Mesodermal cell (in vitro differentiated cells): ENCODE data around the gene MRPL46.

ENCODE experiments used
- H3K27ac ChIP-seq: 2 replicates; pipeline ENCODE4 v1.7.0; 2013; ENCODE audit warnings: mild to moderate bottlenecking, low read depth, low read length, moderate library complexity; ENCODE audit not compliant: severe bottlenecking
- H3K36me3 ChIP-seq: 2 replicates; pipeline ENCODE4 v1.7.1; 2013; ENCODE audit warnings: mild to moderate bottlenecking, low read length, moderate library complexity; ENCODE audit not compliant: control insufficient read depth, insufficient read depth
- H3K4me1 ChIP-seq: one replicate; pipeline ENCODE4 v1.7.1; 2013; ENCODE audit warnings: mild to moderate bottlenecking, low read length; ENCODE audit not compliant: insufficient read depth, control insufficient read depth, poor library complexity, severe bottlenecking
- H3K4me3 ChIP-seq: 2 replicates; pipeline ENCODE4 v1.7.0; 2013; ENCODE audit warnings: low read length, control low read depth, mild to moderate bottlenecking; ENCODE audit not compliant: insufficient read depth, poor library complexity, severe bottlenecking; ENCODE audit errors: extremely low read depth
- H3K9me3 ChIP-seq: 2 replicates; pipeline ENCODE4 v1.7.1; 2013; ENCODE audit warnings: mild to moderate bottlenecking, low read length, moderate library complexity; ENCODE audit not compliant: control insufficient read depth
- WGBS, 2 experiments: methylation state at CpG; one replicate each; pipeline ENCODE4 v1.1.5; 2013; ENCODE audit warnings: missing lambda C conversion rate in 2 of 2; ENCODE audit not compliant: insufficient coverage in 2 of 2; 5-methylcytosine and 5-hydroxymethylcytosine counted together

The MRPL46 gene

DNA sequence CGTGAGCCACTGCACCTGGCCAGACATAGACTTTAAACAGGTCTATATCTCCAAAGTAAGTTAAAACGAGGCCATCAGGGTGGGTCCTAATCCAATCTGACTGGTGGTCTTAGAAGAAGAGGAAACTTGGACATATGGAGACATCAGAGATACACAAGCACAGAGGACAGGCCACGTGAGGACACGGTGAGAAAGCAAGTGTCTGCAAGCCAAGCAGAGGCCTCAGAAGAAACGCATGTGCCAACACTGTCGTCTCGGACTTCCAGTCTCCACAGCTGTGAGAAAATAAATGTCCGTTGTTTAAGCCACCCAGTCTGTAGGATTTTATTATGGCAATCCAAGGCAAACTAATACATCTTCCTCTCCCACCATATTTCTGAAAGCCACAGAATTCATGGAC is 43.9 kb downstream of the MRPL46 start:
- no peak overlapping the region for H3K27ac ChIP-seq
- 87 to 93% methylated on average over 5 to 8 of the region's 8 CpGs for WGBS, 2 experiments
- no peak overlapping the region for H3K4me3 ChIP-seq
- no peaks in the 10 kb centered on the region for H3K36me3 ChIP-seq
- no peaks in the 10 kb centered on the region for H3K4me1 ChIP-seq
- no peaks in the 10 kb centered on the region for H3K9me3 ChIP-seq

DNA sequence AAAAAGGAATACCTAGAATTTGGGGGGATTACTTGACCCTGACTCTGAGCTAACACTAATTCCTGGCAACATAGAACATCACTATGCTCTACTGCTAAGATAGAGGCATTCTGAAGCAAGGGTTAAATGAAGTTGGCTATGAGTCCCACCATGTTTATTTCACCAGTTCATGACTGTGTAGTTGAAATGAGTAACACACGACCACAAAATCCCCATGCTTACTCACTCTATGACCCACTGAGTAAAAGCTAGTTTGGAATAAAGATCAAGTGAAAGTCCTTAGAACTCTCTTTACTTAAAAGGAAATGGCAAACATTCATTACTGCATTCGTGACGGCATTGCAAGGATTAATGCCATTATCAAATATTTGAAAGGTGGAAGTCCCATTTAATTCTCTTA is 47.4 kb downstream of the MRPL46 start:
- no peaks in the 10 kb centered on the region for H3K4me1 ChIP-seq
- no peaks in the 10 kb centered on the region for H3K36me3 ChIP-seq
- WGBS, 2 experiments, result no CpG with 5 or more reads among the region's 3 CpGs
- H3K27ac ChIP-seq, result no peak overlapping the region
- H3K9me3 ChIP-seq, result no peaks in the 10 kb centered on the region
- no peak overlapping the region for H3K4me3 ChIP-seq
